H9 (cell line): ENCODE data around the gene DMXL1. TPM values are rescaled to one million over a fixed set of nuclear protein-coding genes. Genes with fewer than 3 reads are reported as not detected.
"Not testable (repeated sequence)": the region's sequence is repeated elsewhere in the genome, so short reads cannot be mapped to it uniquely, and the experiment has no call there.

Experiments used
- DNase-seq: peaks from one replicate; pipeline ENCODE4 v3.0.0-alpha.2; 2017
- H2AFZ ChIP-seq: one replicate; pipeline ENCODE4 v1.6.1; 2013; ENCODE audit warnings: mild to moderate bottlenecking, low read length, control low read depth, moderate library complexity
- H2AK5ac ChIP-seq: 2 replicates; pipeline ENCODE4 v1.6.1; 2013; ENCODE audit warnings: low read length, control low read depth, mixed read lengths; ENCODE audit not compliant: insufficient read length
- H2BK120ac ChIP-seq: one replicate; pipeline ENCODE4 v1.6.1; 2013; ENCODE audit warnings: low read depth, mild to moderate bottlenecking, low read length, control low read depth, inconsistent platforms; ENCODE audit not compliant: poor library complexity, severe bottlenecking
- H2BK12ac ChIP-seq: 2 replicates; pipeline ENCODE4 v1.6.1; 2013; ENCODE audit warnings: low read length, control low read depth, mixed read lengths, low read depth; ENCODE audit not compliant: insufficient read length
- H2BK15ac ChIP-seq: 2 replicates; pipeline ENCODE4 v1.6.1; 2013; ENCODE audit warnings: low read depth, low read length, control low read depth
- H2BK20ac ChIP-seq: one replicate; pipeline ENCODE4 v1.6.1; 2013; ENCODE audit warnings: low read depth, mild to moderate bottlenecking, low read length, control low read depth, inconsistent platforms; ENCODE audit not compliant: poor library complexity, severe bottlenecking
- H2BK5ac ChIP-seq: 2 replicates; pipeline ENCODE4 v1.6.1; 2013; ENCODE audit warnings: low read length, control low read depth, mixed read lengths; ENCODE audit not compliant: insufficient read length
- H3K14ac ChIP-seq: 2 replicates; pipeline ENCODE4 v1.6.1; 2013; ENCODE audit warnings: low read length, control low read depth; ENCODE audit not compliant: insufficient read depth
- H3K18ac ChIP-seq: 2 replicates; pipeline ENCODE4 v1.6.1; 2013; ENCODE audit warnings: low read depth, mild to moderate bottlenecking, mixed read lengths, low read length, control low read depth; ENCODE audit not compliant: insufficient read length
- H3K23ac ChIP-seq: 2 replicates; pipeline ENCODE4 v1.6.1; 2013; ENCODE audit warnings: low read length, control low read depth, mixed read lengths, low read depth; ENCODE audit not compliant: insufficient read length
- H3K23me2 ChIP-seq: 2 replicates; pipeline ENCODE4 v1.6.1; 2013; ENCODE audit warnings: low read depth, mild to moderate bottlenecking, mixed read lengths, low read length, control low read depth; ENCODE audit not compliant: insufficient read length, poor library complexity, severe bottlenecking
- H3K27ac ChIP-seq: 2 replicates; pipeline ENCODE4 v1.5.1; 2013; ENCODE audit warnings: low read length, control low read depth, mixed read lengths, low read depth; ENCODE audit not compliant: insufficient read length
- H3K27me3 ChIP-seq: 2 replicates; pipeline ENCODE4 v1.6.1; 2013; ENCODE audit warnings: low read length, control low read depth, inconsistent platforms; ENCODE audit not compliant: insufficient read depth
- H3K4ac ChIP-seq: 2 replicates; pipeline ENCODE4 v1.6.1; 2013; ENCODE audit warnings: low read depth, mild to moderate bottlenecking, control low read depth, inconsistent platforms, low read length, moderate library complexity
- H3K4me1 ChIP-seq: 2 replicates; pipeline ENCODE4 v1.6.1; 2013; ENCODE audit warnings: low read length, control low read depth, inconsistent platforms; ENCODE audit not compliant: insufficient read depth
- H3K4me2 ChIP-seq: 2 replicates; pipeline ENCODE4 v1.6.1; 2013; ENCODE audit warnings: low read length, control low read depth, mixed read lengths; ENCODE audit not compliant: insufficient read length, insufficient read depth
- H3K56ac ChIP-seq: 2 replicates; pipeline ENCODE4 v1.6.1; 2013; ENCODE audit warnings: low read depth, mild to moderate bottlenecking, mixed read lengths, low read length, control low read depth; ENCODE audit not compliant: insufficient read length
- H3K79me1 ChIP-seq: 2 replicates; pipeline ENCODE4 v1.6.1; 2013; ENCODE audit warnings: low read depth, mild to moderate bottlenecking, moderate library complexity, low read length, control low read depth, inconsistent platforms; ENCODE audit not compliant: insufficient read depth, poor library complexity, severe bottlenecking
- H3K79me2 ChIP-seq: 2 replicates; pipeline ENCODE4 v1.6.1; 2013; ENCODE audit warnings: low read length, control low read depth, inconsistent platforms; ENCODE audit not compliant: insufficient read depth
- H3K9ac ChIP-seq: 2 replicates; pipeline ENCODE4 v1.6.1; 2013; ENCODE audit warnings: low read length, control low read depth, mixed read lengths; ENCODE audit not compliant: insufficient read length; ENCODE audit errors: extremely low read depth
- H3K9me3 ChIP-seq: one replicate; pipeline ENCODE4 v1.6.1; 2013; ENCODE audit warnings: low read depth, low read length, inconsistent platforms; ENCODE audit not compliant: control insufficient read depth
- H3T11ph ChIP-seq: one replicate; pipeline ENCODE4 v1.6.1; 2013; ENCODE audit warnings: mild to moderate bottlenecking, low read length, control low read depth, inconsistent platforms
- H4K20me1 ChIP-seq: one replicate; pipeline ENCODE4 v1.6.1; 2013; ENCODE audit not compliant: control insufficient read depth, insufficient read length, insufficient read depth
- H4K5ac ChIP-seq: 2 replicates; pipeline ENCODE4 v1.6.1; 2013; ENCODE audit warnings: low read depth, mild to moderate bottlenecking, mixed read lengths, low read length, control low read depth; ENCODE audit not compliant: insufficient read length
- H4K8ac ChIP-seq: replicated peaks from 2 replicates; pipeline ENCODE4 v1.6.1; 2013; ENCODE audit warnings: low read length, control low read depth, mixed read lengths, low read depth; ENCODE audit not compliant: insufficient read length
- H4K91ac ChIP-seq: 2 replicates; pipeline ENCODE4 v1.6.1; 2013; ENCODE audit warnings: low read depth, mild to moderate bottlenecking, moderate library complexity, mixed read lengths, low read length, control low read depth; ENCODE audit not compliant: insufficient read length
- H3K27ac Mint-ChIP-seq, 3 experiments: 2 replicates in 2 of 3; 3 replicates in 1 of 3; pipeline ENCODE4 v1.8.0; 2020 to 2021; ENCODE audit warnings: mixed read lengths in 3 of 3, mild to moderate bottlenecking in 1 of 3, moderate library complexity in 1 of 3
- H3K27me3 Mint-ChIP-seq: 2 replicates; pipeline ENCODE4 v1.8.0; 2021; ENCODE audit warnings: low read depth, mild to moderate bottlenecking, moderate library complexity, mixed read lengths
- H3K36me3 Mint-ChIP-seq, 3 experiments: 2 replicates in 2 of 3; 3 replicates in 1 of 3; pipeline ENCODE4 v1.8.0; 2020 to 2021; ENCODE audit warnings: low read depth in 3 of 3, mixed read lengths in 3 of 3; ENCODE audit not compliant: insufficient read depth in 1 of 3
- H3K4me1 Mint-ChIP-seq, 2 experiments: 2 replicates each; pipeline ENCODE4 v1.8.0; 2020; ENCODE audit warnings: mixed read lengths in 2 of 2
- H3K4me3 Mint-ChIP-seq, 2 experiments: 2 replicates in 1 of 2; 3 replicates in 1 of 2; pipeline ENCODE4 v1.8.0; 2020 to 2021; ENCODE audit warnings: mild to moderate bottlenecking in 2 of 2, mixed read lengths in 2 of 2, moderate library complexity in 1 of 2
- H3K9me3 Mint-ChIP-seq, 2 experiments: 2 replicates in 1 of 2; 3 replicates in 1 of 2; pipeline ENCODE4 v1.8.0; 2020; ENCODE audit warnings: mild to moderate bottlenecking in 2 of 2, mixed read lengths in 2 of 2, moderate library complexity in 1 of 2
- WGBS: extraction: QIAGEN DNeasy Blood & Tissue Kit; methylation state at CpG from one replicate; pipeline ENCODE4 v1.1.7; 2013; ENCODE audit warnings: missing lambda C conversion rate, low lambda C conversion rate, mixed read lengths; ENCODE audit not compliant: insufficient read length; ENCODE audit errors: extremely low coverage; 5-methylcytosine and 5-hydroxymethylcytosine counted together
- total RNA-seq: library from RNA; stranded (reverse); gene quantifications from 2 replicates; pipeline ENCODE4 v1.2.1, GENCODE V29; 2021
- TF ChIP-seq, protein P1 (sequence below): fragments of 200-600 bp; sonication (generic); conservative IDR thresholded peaks from 3 replicates; pipeline ENCODE4 v1.8.0; 2021; ENCODE audit warnings: antibody characterized with exemption, mild to moderate bottlenecking

DMXL1 gene
- total RNA-seq, 1 experiment from 2014 or later, result 63.5 TPM

DNA sequence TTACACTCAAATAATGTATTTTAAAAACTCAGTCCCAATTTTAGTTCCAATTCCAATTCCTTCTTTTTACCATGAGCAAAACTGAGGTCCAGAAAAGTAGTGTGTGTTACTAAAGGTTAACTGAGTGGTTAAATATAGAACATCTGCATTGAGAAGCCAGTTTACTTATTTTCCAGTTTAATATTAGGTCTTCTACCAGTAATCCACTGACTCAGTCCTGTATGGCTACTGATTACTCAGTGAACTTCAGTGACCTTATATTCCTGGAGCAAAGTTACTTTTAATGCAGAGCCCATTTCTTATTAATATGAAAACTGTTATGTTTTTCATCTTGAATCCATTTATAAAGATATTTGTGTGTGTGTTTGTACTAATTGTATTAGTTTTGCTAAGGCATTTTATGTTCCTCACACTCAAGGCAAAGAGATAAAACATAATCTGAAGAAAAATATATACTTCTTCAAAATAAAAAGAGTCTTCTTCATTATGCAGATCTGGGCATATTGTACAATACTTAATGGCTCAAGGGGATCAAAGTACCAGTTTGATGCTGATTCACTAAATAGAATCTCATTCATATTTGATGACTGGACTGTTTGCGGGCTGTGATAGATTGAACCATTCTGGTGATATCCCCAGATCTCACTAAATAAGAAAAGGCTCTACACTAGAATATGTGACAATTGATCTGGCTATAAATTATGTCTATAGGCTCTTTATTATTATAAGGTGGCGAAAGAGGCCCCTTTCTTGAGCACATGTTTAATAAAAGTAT is 60.8 kb downstream of the DMXL1 start:
- H3K9me3 Mint-ChIP-seq, result peaks cover 19 to 21% of the 10 kb centered on the region in 2 experiments
- no peak overlapping the region for H3K4ac ChIP-seq

DNA sequence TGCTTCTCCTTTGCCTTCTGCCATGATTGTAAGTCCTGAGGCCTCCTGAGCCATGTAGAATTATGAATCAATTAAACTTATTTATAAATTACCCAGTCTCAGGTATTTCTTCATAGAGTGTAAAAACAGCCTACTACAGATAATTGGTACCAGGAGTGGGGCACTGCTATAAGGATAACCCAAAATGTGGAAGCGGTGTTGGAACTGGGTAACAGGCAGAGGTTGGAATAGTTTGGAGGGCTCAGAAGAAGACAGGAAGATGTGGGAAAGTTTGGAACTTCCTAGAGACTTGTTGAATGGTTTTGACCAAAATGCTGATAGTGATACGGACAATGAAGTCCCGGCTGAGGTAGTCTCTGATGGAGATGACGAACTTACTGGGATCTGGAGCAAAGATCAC is 64.9 kb downstream of the DMXL1 start:
- not testable (repeated sequence) for H3K14ac ChIP-seq, H2BK12ac ChIP-seq, H3K9ac ChIP-seq, H3K4me2 ChIP-seq, H3K4me3 Mint-ChIP-seq, DNase-seq, H3K4me1 ChIP-seq, H3K23me2 ChIP-seq, H3K27ac ChIP-seq, H4K5ac ChIP-seq, H3K4ac ChIP-seq, H3K79me1 ChIP-seq, H4K91ac ChIP-seq, H4K8ac ChIP-seq, H2BK20ac ChIP-seq, H3K27ac Mint-ChIP-seq, H3K18ac ChIP-seq, H3K27me3 Mint-ChIP-seq, H3K4me1 Mint-ChIP-seq, H2AFZ ChIP-seq, H3K79me2 ChIP-seq, H3K56ac ChIP-seq, H2BK15ac ChIP-seq, H3K27me3 ChIP-seq, H2AK5ac ChIP-seq, H4K20me1 ChIP-seq, H2BK5ac ChIP-seq, H2BK120ac ChIP-seq, H3K23ac ChIP-seq, H3T11ph ChIP-seq
- peaks cover 69 to 90% (median 82%) of the 10 kb centered on the region in 3 experiments for H3K36me3 Mint-ChIP-seq
- peaks cover 32% of the 10 kb centered on the region for H3K9me3 ChIP-seq
- no CpG with 5 or more reads among the region's 4 CpGs for WGBS
- H3K9me3 Mint-ChIP-seq, result peaks cover 54 to 57% of the 10 kb centered on the region in 2 experiments

More for the DNA sequence above, 60.8 kb downstream of the DMXL1 start:
- H3K79me1 ChIP-seq, result no peaks in the 10 kb centered on the region
- no peak overlapping the region for H2BK5ac ChIP-seq
- H4K20me1 ChIP-seq, result no peaks in the 10 kb centered on the region
- no peak overlapping the region for H4K8ac ChIP-seq
- Mint-ChIP-seq H3K27ac (no peak overlapping the region), H3K4me1 (no peaks in the 10 kb centered on the region), H3K4me3 (no peak overlapping the region), H3K36me3 (peaks cover 44 to 77% (median 60%) of the 10 kb centered on the region in 3 experiments), H3K27me3 (peaks cover 2% of the 10 kb centered on the region; the same call in 1 of the 2 replicates)
- WGBS, result no CpG with 5 or more reads among the region's 2 CpGs
- H3K79me2 ChIP-seq, result no peaks in the 10 kb centered on the region
- no peak overlapping the region for H2BK12ac ChIP-seq
- H3K56ac ChIP-seq, result no peak overlapping the region
- H2BK15ac ChIP-seq, result no peak overlapping the region
- no peaks in the 10 kb centered on the region for H3K23me2 ChIP-seq
- H3K27ac ChIP-seq, result no peak overlapping the region
- no peak for DNase-seq
- H3K4me1 ChIP-seq, result no peaks in the 10 kb centered on the region
- H2BK120ac ChIP-seq, result no peak overlapping the region
- H3K27me3 ChIP-seq, result no peaks in the 10 kb centered on the region
- no peak overlapping the region for H3K4me2 ChIP-seq
- no peak overlapping the region for H3K23ac ChIP-seq
- H2AK5ac ChIP-seq, result no peak overlapping the region
- TF ChIP-seq, protein P1, sequence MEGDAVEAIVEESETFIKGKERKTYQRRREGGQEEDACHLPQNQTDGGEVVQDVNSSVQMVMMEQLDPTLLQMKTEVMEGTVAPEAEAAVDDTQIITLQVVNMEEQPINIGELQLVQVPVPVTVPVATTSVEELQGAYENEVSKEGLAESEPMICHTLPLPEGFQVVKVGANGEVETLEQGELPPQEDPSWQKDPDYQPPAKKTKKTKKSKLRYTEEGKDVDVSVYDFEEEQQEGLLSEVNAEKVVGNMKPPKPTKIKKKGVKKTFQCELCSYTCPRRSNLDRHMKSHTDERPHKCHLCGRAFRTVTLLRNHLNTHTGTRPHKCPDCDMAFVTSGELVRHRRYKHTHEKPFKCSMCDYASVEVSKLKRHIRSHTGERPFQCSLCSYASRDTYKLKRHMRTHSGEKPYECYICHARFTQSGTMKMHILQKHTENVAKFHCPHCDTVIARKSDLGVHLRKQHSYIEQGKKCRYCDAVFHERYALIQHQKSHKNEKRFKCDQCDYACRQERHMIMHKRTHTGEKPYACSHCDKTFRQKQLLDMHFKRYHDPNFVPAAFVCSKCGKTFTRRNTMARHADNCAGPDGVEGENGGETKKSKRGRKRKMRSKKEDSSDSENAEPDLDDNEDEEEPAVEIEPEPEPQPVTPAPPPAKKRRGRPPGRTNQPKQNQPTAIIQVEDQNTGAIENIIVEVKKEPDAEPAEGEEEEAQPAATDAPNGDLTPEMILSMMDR, result no peak
- no peak overlapping the region for H3K9ac ChIP-seq
- no peak overlapping the region for H3K14ac ChIP-seq
- H3K18ac ChIP-seq, result no peak overlapping the region
- no peak overlapping the region for H2BK20ac ChIP-seq
- no peak overlapping the region for H4K91ac ChIP-seq
- H2AFZ ChIP-seq, result no peak overlapping the region
- peaks cover 15% of the 10 kb centered on the region for H3K9me3 ChIP-seq
- no peak overlapping the region for H3T11ph ChIP-seq
- H4K5ac ChIP-seq, result no peak overlapping the region
